GM12873 (cell line): ENCODE results near the gene SLC16A3.
A peak's percentile ranks its signal among the peaks of the same experiment; 100 is the strongest.

Experiments used
- TF ChIP-seq, protein P1 (sequence below): IDR thresholded peaks from 2 replicates; pipeline ENCODE4 v1.5.1; 2012; ENCODE audit warnings: low read depth, mild to moderate bottlenecking, moderate library complexity, low read length, control low read depth; ENCODE audit not compliant: insufficient read depth; ENCODE audit errors: missing control alignments

The SLC16A3 gene

GRCh38 chr17:82241926-82242697, 13.3 kb downstream of the SLC16A3 start:
- TF ChIP-seq, protein P1, sequence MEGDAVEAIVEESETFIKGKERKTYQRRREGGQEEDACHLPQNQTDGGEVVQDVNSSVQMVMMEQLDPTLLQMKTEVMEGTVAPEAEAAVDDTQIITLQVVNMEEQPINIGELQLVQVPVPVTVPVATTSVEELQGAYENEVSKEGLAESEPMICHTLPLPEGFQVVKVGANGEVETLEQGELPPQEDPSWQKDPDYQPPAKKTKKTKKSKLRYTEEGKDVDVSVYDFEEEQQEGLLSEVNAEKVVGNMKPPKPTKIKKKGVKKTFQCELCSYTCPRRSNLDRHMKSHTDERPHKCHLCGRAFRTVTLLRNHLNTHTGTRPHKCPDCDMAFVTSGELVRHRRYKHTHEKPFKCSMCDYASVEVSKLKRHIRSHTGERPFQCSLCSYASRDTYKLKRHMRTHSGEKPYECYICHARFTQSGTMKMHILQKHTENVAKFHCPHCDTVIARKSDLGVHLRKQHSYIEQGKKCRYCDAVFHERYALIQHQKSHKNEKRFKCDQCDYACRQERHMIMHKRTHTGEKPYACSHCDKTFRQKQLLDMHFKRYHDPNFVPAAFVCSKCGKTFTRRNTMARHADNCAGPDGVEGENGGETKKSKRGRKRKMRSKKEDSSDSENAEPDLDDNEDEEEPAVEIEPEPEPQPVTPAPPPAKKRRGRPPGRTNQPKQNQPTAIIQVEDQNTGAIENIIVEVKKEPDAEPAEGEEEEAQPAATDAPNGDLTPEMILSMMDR, result no peak

GRCh38 chr17:82242698-82242976, 13.8 kb downstream of the SLC16A3 start:
- TF ChIP-seq, protein P1, result no peak

DNA sequence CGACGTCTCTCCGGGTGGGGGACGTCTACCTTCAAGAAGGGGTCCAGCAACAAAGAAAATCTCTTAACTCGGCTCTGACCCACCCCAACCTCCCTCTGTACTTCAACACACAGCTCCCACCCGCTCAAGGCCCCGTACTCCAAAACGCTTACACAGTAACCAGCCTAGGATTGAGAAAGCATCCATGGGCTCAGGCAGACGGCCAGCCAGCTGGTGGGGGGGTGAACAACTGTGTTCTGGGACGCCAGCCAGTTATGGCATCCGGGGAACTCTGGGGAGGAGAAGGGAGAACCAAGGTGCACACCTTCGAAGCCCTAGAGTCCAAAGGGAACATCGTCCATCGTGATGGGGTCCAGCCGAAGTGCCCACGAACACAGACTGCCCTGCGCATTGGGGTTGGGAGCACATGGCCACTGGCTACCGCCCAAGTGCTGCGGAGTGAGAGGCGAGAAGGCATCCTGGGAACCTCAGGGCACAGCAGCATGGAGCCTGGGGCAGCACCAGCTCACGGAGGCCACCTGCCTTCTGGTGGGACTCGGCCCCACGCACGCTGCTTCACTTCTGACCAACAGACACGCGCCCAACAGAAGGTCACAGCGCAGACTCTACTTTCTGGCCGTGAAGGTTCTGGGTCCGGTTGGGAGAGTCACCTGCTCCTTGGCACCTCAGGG, 14.3 kb downstream of the SLC16A3 start:
- TF ChIP-seq, protein P1, result no peak

- TF ChIP-seq, protein P1, result no peak
Measured at GRCh38 chr17:82243648-82244412, 15.0 kb downstream of the SLC16A3 start.

- TF ChIP-seq, protein P1, result peak; percentile 50
Measured at GRCh38 chr17:82244413-82245133, 15.7 kb downstream of the SLC16A3 start.

DNA sequence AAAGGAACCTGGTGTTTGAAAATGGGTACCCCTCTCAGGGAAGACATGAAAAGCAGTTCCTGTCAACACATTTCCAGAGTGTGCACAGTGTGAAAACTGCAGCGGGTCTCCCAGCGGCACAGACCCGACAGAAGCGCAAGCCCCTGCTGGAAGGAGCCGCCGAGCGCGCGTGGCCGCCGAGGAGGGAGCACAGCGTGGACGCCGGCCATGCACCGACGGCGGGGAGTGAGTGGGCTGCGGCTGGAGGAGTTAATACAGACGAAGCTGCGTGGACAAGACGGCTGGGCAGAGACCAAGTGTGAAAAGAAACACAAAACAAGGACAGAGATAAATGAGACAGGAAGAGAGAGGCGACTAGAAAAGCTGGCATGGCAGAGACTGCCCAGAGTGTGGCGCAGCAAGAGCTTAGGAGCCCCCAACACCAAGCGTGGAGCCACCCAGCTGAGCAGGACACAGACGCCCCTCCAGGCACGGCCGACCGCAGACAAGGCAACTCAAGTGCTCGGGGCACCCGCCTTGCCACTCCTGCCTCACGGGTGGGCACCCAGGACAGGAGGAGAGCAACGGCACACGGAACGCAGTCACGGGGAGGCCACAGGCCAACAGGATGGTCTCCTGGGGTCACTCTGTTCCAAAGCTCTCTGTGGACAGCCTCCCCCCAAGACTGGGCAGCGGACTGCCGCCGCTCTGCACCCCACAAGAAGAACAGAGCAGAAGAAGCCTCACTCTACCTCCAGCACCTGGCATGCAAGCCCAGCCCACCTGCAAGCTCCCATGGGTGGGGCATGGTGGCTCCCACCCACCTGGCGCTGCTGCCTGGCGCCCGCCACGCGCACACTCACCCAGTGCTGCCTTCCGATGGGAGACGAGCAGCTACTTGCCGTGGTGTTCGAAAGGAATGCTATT, 16.5 kb downstream of the SLC16A3 start:
- TF ChIP-seq, protein P1, result no peak
